ENCODE measurements around the gene TMEFF2.

TMEFF2 gene

GRCh38 chr2:192153561-192153960, 41.2 kb downstream of the TMEFF2 start:
- WGBS (ENCODE audit: insufficient coverage, insufficient read length) = no CpG with 5 or more reads among the region's 4 CpGs
- Histone ChIP-seq H3K4me1 (ENCODE audit: control insufficient read depth, insufficient read depth, low read length) (no peaks in the 10 kb centered on the region), H3K9me3 (ENCODE audit: control insufficient read depth, insufficient read depth, low read length) (no peaks in the 10 kb centered on the region), H3K4me3 (ENCODE audit: low read length) (no peak overlapping the region), H3K36me3 (ENCODE audit: control insufficient read depth, insufficient read depth, low read length) (no peaks in the 10 kb centered on the region), H3K27ac (ENCODE audit: low read length) (no peak overlapping the region), H3K27me3 (ENCODE audit: control insufficient read depth, insufficient read depth, low read length) (no peaks in the 10 kb centered on the region)
- DNase-seq (ENCODE audit: low read depth, low spot score) = no peak

GRCh38 chr2:192151853-192152252, 42.9 kb downstream of the TMEFF2 start:
- DNase-seq (ENCODE audit: low read depth, low spot score) = no peak
- no CpG with 5 or more reads among the region's 1 CpG for WGBS (ENCODE audit: insufficient coverage, insufficient read length)

DNA sequence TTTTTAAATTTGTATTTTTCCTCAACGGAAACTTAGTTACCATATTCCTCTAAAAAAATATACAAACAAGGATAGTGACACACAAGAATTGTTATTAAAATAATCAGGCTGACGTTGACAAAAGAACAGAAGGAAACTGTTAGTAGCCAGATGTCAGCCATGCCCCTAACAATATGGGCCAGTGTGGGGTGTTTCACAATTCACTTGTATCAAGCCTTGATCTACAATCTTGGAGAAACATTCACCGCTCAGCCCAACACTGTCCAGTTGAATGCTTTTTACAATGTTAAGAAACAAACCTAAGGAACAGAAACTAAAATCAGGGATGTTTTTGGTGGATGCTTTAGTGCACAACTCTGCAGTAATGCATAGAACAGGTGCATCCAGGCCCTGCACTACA, 44.6 kb downstream of the TMEFF2 start:
- no peak overlapping the region for H3K4me3 ChIP-seq (ENCODE audit: low read length)
- WGBS (ENCODE audit: insufficient coverage, insufficient read length) = no CpG with 5 or more reads among the region's 3 CpGs
- H3K36me3 ChIP-seq (ENCODE audit: control insufficient read depth, insufficient read depth, low read length) = no peaks in the 10 kb centered on the region
- H3K27me3 ChIP-seq (ENCODE audit: control insufficient read depth, insufficient read depth, low read length) = no peaks in the 10 kb centered on the region
- H3K4me1 ChIP-seq (ENCODE audit: control insufficient read depth, insufficient read depth, low read length) = no peaks in the 10 kb centered on the region
- no peak overlapping the region for H3K27ac ChIP-seq (ENCODE audit: low read length)
- DNase-seq (ENCODE audit: low read depth, low spot score) = no peak
- no peaks in the 10 kb centered on the region for H3K9me3 ChIP-seq (ENCODE audit: control insufficient read depth, insufficient read depth, low read length)

More at GRCh38 chr2:192151853-192152252, 42.9 kb downstream of the TMEFF2 start:
- no peaks in the 10 kb centered on the region for H3K27me3 ChIP-seq (ENCODE audit: control insufficient read depth, insufficient read depth, low read length)
- no peaks in the 10 kb centered on the region for H3K4me1 ChIP-seq (ENCODE audit: control insufficient read depth, insufficient read depth, low read length)
- H3K4me3 ChIP-seq (ENCODE audit: low read length) = no peak overlapping the region
- no peak overlapping the region for H3K27ac ChIP-seq (ENCODE audit: low read length)
- H3K9me3 ChIP-seq (ENCODE audit: control insufficient read depth, insufficient read depth, low read length) = no peaks in the 10 kb centered on the region
- no peaks in the 10 kb centered on the region for H3K36me3 ChIP-seq (ENCODE audit: control insufficient read depth, insufficient read depth, low read length)

- Histone ChIP-seq H3K4me1 (ENCODE audit: control insufficient read depth, insufficient read depth, low read length) (no peaks in the 10 kb centered on the region), H3K27ac (ENCODE audit: low read length) (no peak overlapping the region), H3K4me3 (ENCODE audit: low read length) (no peak overlapping the region), H3K9me3 (ENCODE audit: control insufficient read depth, insufficient read depth, low read length) (no peaks in the 10 kb centered on the region), H3K27me3 (ENCODE audit: control insufficient read depth, insufficient read depth, low read length) (no peaks in the 10 kb centered on the region), H3K36me3 (ENCODE audit: control insufficient read depth, insufficient read depth, low read length) (no peaks in the 10 kb centered on the region)
- WGBS (ENCODE audit: insufficient coverage, insufficient read length) = no CpG with 5 or more reads among the region's 5 CpGs
- DNase-seq (ENCODE audit: low read depth, low spot score) = no peak
Measured at GRCh38 chr2:192148620-192149321, 46.0 kb downstream of the TMEFF2 start.

DNA sequence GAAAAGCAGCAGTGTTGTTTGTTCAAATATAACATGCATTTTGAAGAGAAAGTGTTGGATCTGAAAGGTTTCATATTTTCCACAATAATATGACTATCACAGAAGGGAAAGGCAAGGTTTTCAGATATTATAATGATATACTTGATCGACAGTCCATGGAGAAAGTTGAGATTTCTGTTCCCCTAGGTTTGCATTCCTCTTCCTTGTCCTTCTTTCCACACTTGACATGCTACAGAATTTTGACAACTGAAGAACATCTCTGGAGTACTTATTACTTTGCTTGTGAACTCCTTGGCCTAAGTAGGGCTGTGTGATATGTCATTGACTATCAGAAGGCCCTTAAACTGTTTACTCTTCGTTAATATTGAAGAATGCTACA, 46.5 kb downstream of the TMEFF2 start:
- Histone ChIP-seq H3K9me3 (ENCODE audit: control insufficient read depth, insufficient read depth, low read length) (no peaks in the 10 kb centered on the region), H3K27ac (ENCODE audit: low read length) (no peak overlapping the region), H3K4me1 (ENCODE audit: control insufficient read depth, insufficient read depth, low read length) (no peaks in the 10 kb centered on the region), H3K4me3 (ENCODE audit: low read length) (no peak overlapping the region), H3K36me3 (ENCODE audit: control insufficient read depth, insufficient read depth, low read length) (no peaks in the 10 kb centered on the region), H3K27me3 (ENCODE audit: control insufficient read depth, insufficient read depth, low read length) (no peaks in the 10 kb centered on the region)
- no peak for DNase-seq (ENCODE audit: low read depth, low spot score)
- WGBS (ENCODE audit: insufficient coverage, insufficient read length) = no CpG with 5 or more reads among the region's 2 CpGs

DNA sequence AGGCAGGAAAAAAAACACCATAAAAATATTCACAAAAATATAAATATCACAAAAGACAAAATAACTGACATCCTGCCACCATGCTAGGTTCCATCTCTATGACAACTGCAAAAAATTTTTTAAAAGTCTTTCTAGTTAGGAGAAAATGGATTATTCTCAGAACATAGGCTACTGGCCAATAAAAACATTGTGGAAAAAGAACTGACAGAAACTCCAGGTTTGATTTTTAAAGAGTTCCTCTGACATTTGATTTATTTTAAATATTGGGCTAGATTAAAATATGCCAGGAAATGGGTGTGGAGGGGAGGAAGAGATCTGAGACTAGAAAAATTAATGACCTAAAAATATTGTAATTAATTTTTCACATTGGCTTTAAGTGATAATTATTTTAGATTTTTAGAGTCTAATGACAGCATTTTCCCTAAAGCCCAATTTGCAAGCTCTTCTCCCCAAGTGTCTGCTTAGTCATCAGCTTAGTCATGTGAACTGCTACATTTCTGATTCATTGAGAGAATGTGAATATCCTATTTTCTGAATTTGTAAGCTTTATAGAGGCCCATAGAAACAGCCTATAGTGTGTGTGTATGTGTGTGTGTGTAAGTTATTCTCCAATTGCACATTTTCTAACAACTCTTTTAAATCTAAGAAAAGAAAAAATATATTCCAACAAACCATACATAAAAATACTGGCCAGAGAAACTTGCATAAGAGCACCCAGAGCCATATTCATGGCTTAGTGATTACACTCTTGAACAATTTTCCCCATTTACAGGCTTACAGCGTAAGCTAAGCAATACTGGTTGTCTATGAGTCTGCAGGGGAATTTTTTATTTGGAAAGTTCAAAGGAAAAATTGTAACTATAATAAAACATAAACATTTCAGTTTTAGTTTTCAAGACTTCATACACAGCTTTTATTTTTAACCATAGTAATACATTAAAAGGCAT, 48.4 kb downstream of the TMEFF2 start:
- Histone ChIP-seq H3K27me3 (ENCODE audit: control insufficient read depth, insufficient read depth, low read length) (no peaks in the 10 kb centered on the region), H3K4me3 (ENCODE audit: low read length) (no peak overlapping the region), H3K4me1 (ENCODE audit: control insufficient read depth, insufficient read depth, low read length) (no peaks in the 10 kb centered on the region), H3K36me3 (ENCODE audit: control insufficient read depth, insufficient read depth, low read length) (no peaks in the 10 kb centered on the region), H3K27ac (ENCODE audit: low read length) (no peak overlapping the region), H3K9me3 (ENCODE audit: control insufficient read depth, insufficient read depth, low read length) (no peaks in the 10 kb centered on the region)
- no peak for DNase-seq (ENCODE audit: low read depth, low spot score)
- no CpG with 5 or more reads among the region's 1 CpG for WGBS (ENCODE audit: insufficient coverage, insufficient read length)

DNA sequence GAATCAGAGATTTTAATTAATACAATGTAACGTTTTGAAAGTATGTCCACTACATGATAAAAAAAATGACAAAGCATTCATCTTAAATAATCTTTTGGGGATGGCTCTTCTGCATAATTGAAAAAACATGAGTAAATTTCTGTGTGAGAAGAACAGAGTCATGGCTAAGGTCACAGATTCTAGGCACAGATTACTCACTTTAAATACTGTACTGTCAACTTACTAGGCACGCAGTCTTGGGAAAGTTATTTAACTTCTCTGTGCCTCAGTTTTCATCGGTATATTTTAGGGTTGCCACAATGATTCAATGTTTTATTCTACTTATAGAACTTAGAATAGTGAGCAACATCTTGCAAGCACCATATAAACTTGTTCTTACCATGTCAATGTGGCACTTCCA, 49.2 kb downstream of the TMEFF2 start:
- WGBS (ENCODE audit: insufficient coverage, insufficient read length) = no CpG with 5 or more reads among the region's 3 CpGs
- DNase-seq (ENCODE audit: low read depth, low spot score) = no peak
- Histone ChIP-seq H3K27me3 (ENCODE audit: control insufficient read depth, insufficient read depth, low read length) (no peaks in the 10 kb centered on the region), H3K27ac (ENCODE audit: low read length) (no peak overlapping the region), H3K4me3 (ENCODE audit: low read length) (no peak overlapping the region), H3K9me3 (ENCODE audit: control insufficient read depth, insufficient read depth, low read length) (no peaks in the 10 kb centered on the region), H3K36me3 (ENCODE audit: control insufficient read depth, insufficient read depth, low read length) (no peaks in the 10 kb centered on the region), H3K4me1 (ENCODE audit: control insufficient read depth, insufficient read depth, low read length) (no peaks in the 10 kb centered on the region)

- Histone ChIP-seq H3K9me3 (ENCODE audit: control insufficient read depth, insufficient read depth, low read length) (no peaks in the 10 kb centered on the region), H3K27me3 (ENCODE audit: control insufficient read depth, insufficient read depth, low read length) (no peaks in the 10 kb centered on the region), H3K36me3 (ENCODE audit: control insufficient read depth, insufficient read depth, low read length) (no peaks in the 10 kb centered on the region), H3K4me3 (ENCODE audit: low read length) (no peak overlapping the region), H3K27ac (ENCODE audit: low read length) (no peak overlapping the region), H3K4me1 (ENCODE audit: control insufficient read depth, insufficient read depth, low read length) (no peaks in the 10 kb centered on the region)
- no peak for DNase-seq (ENCODE audit: low read depth, low spot score)
- WGBS (ENCODE audit: insufficient coverage, insufficient read length) = no CpG with 5 or more reads among the region's 7 CpGs
Measured at GRCh38 chr2:192140236-192140839, 54.4 kb downstream of the TMEFF2 start.

GRCh38 chr2:192139813-192140212, 54.9 kb downstream of the TMEFF2 start:
- H3K4me3 ChIP-seq (ENCODE audit: low read length) = no peak overlapping the region
- no peak for DNase-seq (ENCODE audit: low read depth, low spot score)
- no peaks in the 10 kb centered on the region for H3K36me3 ChIP-seq (ENCODE audit: control insufficient read depth, insufficient read depth, low read length)
- H3K27me3 ChIP-seq (ENCODE audit: control insufficient read depth, insufficient read depth, low read length) = no peaks in the 10 kb centered on the region
- H3K27ac ChIP-seq (ENCODE audit: low read length) = no peak overlapping the region
- WGBS (ENCODE audit: insufficient coverage, insufficient read length) = no CpG with 5 or more reads among the region's 1 CpG
- no peaks in the 10 kb centered on the region for H3K4me1 ChIP-seq (ENCODE audit: control insufficient read depth, insufficient read depth, low read length)
- no peaks in the 10 kb centered on the region for H3K9me3 ChIP-seq (ENCODE audit: control insufficient read depth, insufficient read depth, low read length)

DNA sequence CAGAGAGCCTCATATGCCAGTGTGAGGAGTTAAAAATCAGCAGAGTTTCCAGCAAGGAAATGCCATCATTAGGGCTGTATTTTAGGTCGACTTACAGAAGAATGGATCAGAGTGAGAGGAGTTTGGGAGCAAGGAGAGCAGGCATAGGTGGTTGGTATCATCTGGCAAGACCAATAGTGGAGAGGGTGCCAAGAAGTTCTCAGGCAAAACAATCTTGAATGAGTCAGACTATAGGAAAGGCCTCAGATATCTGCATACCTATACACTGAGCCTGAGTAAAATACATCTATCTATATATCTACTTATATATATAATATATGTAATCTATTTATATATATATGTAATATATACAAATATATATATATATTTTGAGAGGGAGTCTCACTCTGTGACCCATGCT, 57.3 kb downstream of the TMEFF2 start:
- H3K4me1 ChIP-seq (ENCODE audit: control insufficient read depth, insufficient read depth, low read length) = no peaks in the 10 kb centered on the region
- WGBS (ENCODE audit: insufficient coverage, insufficient read length) = no CpG with 5 or more reads among the region's 1 CpG
- H3K36me3 ChIP-seq (ENCODE audit: control insufficient read depth, insufficient read depth, low read length) = no peaks in the 10 kb centered on the region
- no peak overlapping the region for H3K4me3 ChIP-seq (ENCODE audit: low read length)
- no peaks in the 10 kb centered on the region for H3K9me3 ChIP-seq (ENCODE audit: control insufficient read depth, insufficient read depth, low read length)
- no peak overlapping the region for H3K27ac ChIP-seq (ENCODE audit: low read length)
- H3K27me3 ChIP-seq (ENCODE audit: control insufficient read depth, insufficient read depth, low read length) = no peaks in the 10 kb centered on the region
- DNase-seq (ENCODE audit: low read depth, low spot score) = no peak

Data from iPS DF 6.9 (cell line).